Neural cell (in vitro differentiated cells): ENCODE results near the gene ANP32A. TPM values are rescaled to one million over a fixed set of nuclear protein-coding genes. Genes with fewer than 3 reads are reported as not detected.

Experiments
- H2AFZ ChIP-seq: fragments of 200-600, 300-800 bp; sonication (generic), shearing (Covaris generic); 2 replicates; pipeline ENCODE4 v1.6.0; 2014; ENCODE audit warnings: low read depth, mild to moderate bottlenecking, antibody characterized with exemption, low read length, moderate library complexity
- H3F3A ChIP-seq: fragments of 200-600 bp; shearing (Covaris generic); 2 replicates; pipeline ENCODE4 v1.6.1; 2016; ENCODE audit warnings: mild to moderate bottlenecking, moderate library complexity, mixed read lengths, antibody characterized with exemption, low read length; ENCODE audit not compliant: insufficient read depth, poor library complexity, severe bottlenecking
- H3K27ac ChIP-seq: fragments of 200-600, 300-800 bp; sonication (generic), shearing (Covaris generic); 2 replicates; pipeline ENCODE4 v1.5.1; 2014; ENCODE audit warnings: mild to moderate bottlenecking, low read length, moderate library complexity
- H3K27me3 ChIP-seq: fragments of 300-800, 200-600 bp; sonication (generic), shearing (Covaris generic); 2 replicates; pipeline ENCODE4 v1.6.0; 2014; ENCODE audit warnings: mild to moderate bottlenecking, low read depth, low read length, moderate library complexity; ENCODE audit not compliant: insufficient read depth
- H3K36me3 ChIP-seq: fragments of 300-800, 200-600 bp; sonication (generic), shearing (Covaris generic); 2 replicates; pipeline ENCODE4 v1.5.1; 2014; ENCODE audit warnings: mild to moderate bottlenecking, antibody characterized with exemption, low read length, moderate library complexity; ENCODE audit not compliant: insufficient read depth
- H3K4me2 ChIP-seq: fragments of 300-800, 200-600 bp; sonication (generic), shearing (Covaris generic); 2 replicates; pipeline ENCODE4 v1.6.0; 2014; ENCODE audit warnings: mild to moderate bottlenecking, low read length
- H3K4me3 ChIP-seq: fragments of 300-800, 200-600 bp; sonication (generic), shearing (Covaris generic); 2 replicates; pipeline ENCODE4 v1.5.1; 2014; ENCODE audit warnings: mild to moderate bottlenecking, low read length, moderate library complexity
- H3K79me2 ChIP-seq: fragments of 200-600 bp; shearing (Covaris generic); replicated peaks from 2 replicates; pipeline ENCODE4 v1.6.0; 2014; ENCODE audit warnings: mild to moderate bottlenecking, low read length, moderate library complexity; ENCODE audit not compliant: insufficient read depth
- H3K9ac ChIP-seq: fragments of 300-800, 200-600 bp; sonication (generic), shearing (Covaris generic); 2 replicates; pipeline ENCODE4 v1.6.1; 2016; ENCODE audit warnings: mild to moderate bottlenecking, low read length, mixed read lengths
- H3K9me2 ChIP-seq: fragments of 200-600 bp; shearing (Covaris generic); 2 replicates; pipeline ENCODE4 v1.6.1; 2016; ENCODE audit warnings: mild to moderate bottlenecking, low read length, mixed read lengths; ENCODE audit not compliant: insufficient read depth
- H3K9me3 ChIP-seq: fragments of 200-600, 300-800 bp; sonication (generic), shearing (Covaris generic); 2 replicates; pipeline ENCODE4 v1.6.1; 2016; ENCODE audit warnings: mild to moderate bottlenecking, mixed run types, low read length, moderate library complexity, mixed read lengths
- H4K20me1 ChIP-seq: fragments of 200-600 bp; shearing (Covaris generic); 2 replicates; pipeline ENCODE4 v1.6.1; 2016; ENCODE audit warnings: mild to moderate bottlenecking, mixed run types; ENCODE audit not compliant: insufficient read depth
- CTCF ChIP-seq: fragments of 450-650 bp; IDR thresholded peaks from 2 replicates; pipeline ENCODE4 v1.5.1; 2014; ENCODE audit warnings: antibody characterized with exemption, mild to moderate bottlenecking, moderate library complexity; ENCODE audit not compliant: poor library complexity, severe bottlenecking
- EP300 ChIP-seq: fragments of 450-650 bp; conservative IDR thresholded peaks from 2 replicates; pipeline ENCODE4 v1.6.1; 2014; ENCODE audit warnings: antibody characterized with exemption, mild to moderate bottlenecking, moderate library complexity; ENCODE audit not compliant: poor library complexity, severe bottlenecking
- EZH2 ChIP-seq: fragments of 200-600, 300-800 bp; shearing (Covaris generic), sonication (generic); IDR thresholded peaks from 2 replicates; pipeline ENCODE4 v1.6.1; 2014; ENCODE audit warnings: antibody characterized with exemption, low read length, borderline replicate concordance, mild to moderate bottlenecking; ENCODE audit not compliant: insufficient read depth, poor library complexity, severe bottlenecking
- MXI1 ChIP-seq: fragments of 450-650 bp; conservative IDR thresholded peaks from 2 replicates; pipeline ENCODE4 v1.6.1; 2014; ENCODE audit warnings: antibody characterized with exemption, mild to moderate bottlenecking; ENCODE audit not compliant: poor library complexity, severe bottlenecking
- POLR2AphosphoS5 ChIP-seq: IDR thresholded peaks from 2 replicates; pipeline ENCODE4 v1.6.1; 2012
- RAD21 ChIP-seq: fragments of 450-650 bp; conservative IDR thresholded peaks from 2 replicates; pipeline ENCODE4 v1.6.1; 2014; ENCODE audit warnings: antibody characterized with exemption, mild to moderate bottlenecking, moderate library complexity
- REST ChIP-seq: IDR thresholded peaks from 2 replicates; pipeline ENCODE4 v1.6.1; 2012; ENCODE audit warnings: borderline replicate concordance
- SMC3 ChIP-seq: fragments of 450-650 bp; conservative IDR thresholded peaks from 2 replicates; pipeline ENCODE4 v1.6.1; 2014; ENCODE audit warnings: antibody characterized with exemption, mild to moderate bottlenecking, moderate library complexity; ENCODE audit not compliant: poor library complexity
- TAF1 ChIP-seq: IDR thresholded peaks from 2 replicates; pipeline ENCODE4 v1.6.1; 2012; ENCODE audit warnings: low read depth
- polyA plus RNA-seq: library from polyadenylated mRNA; depleted of rRNA; stranded (reverse); fragments of >200 nt; gene quantifications from 2 replicates; pipeline ENCODE4 v1.2.3, GENCODE V29; 2014

The ANP32A gene
- polyA plus RNA-seq, 1 donor from 2014 or later = 190 TPM

GRCh38 chr15:68808091-68808490 is 12.6 kb downstream of the ANP32A start:
- Histone ChIP-seq H3K9me2 (no peaks in the 10 kb centered on the region), H4K20me1 (peaks cover 5% of the 10 kb centered on the region), H3K36me3 (no peaks in the 10 kb centered on the region), H3K27ac (no peak overlapping the region), H3F3A (no peaks in the 10 kb centered on the region), H2AFZ (no peak overlapping the region), H3K9ac (no peak overlapping the region), H3K4me3 (no peak overlapping the region), H3K27me3 (no peaks in the 10 kb centered on the region), H3K4me2 (no peak overlapping the region), H3K79me2 (peaks cover 99% of the 10 kb centered on the region), H3K9me3 (no peaks in the 10 kb centered on the region)
- TF ChIP-seq POLR2AphosphoS5 = no peak
- TF ChIP-seq SMC3 = no peak
- TF ChIP-seq TAF1 = no peak
- no peak for TF ChIP-seq EZH2
- no peak for TF ChIP-seq CTCF
- no peak for TF ChIP-seq EP300
- no peak for TF ChIP-seq MXI1
- TF ChIP-seq RAD21 = no peak
- TF ChIP-seq REST = no peak

GRCh38 chr15:68807249-68807648 is 13.4 kb downstream of the ANP32A start:
- no peaks in the 10 kb centered on the region for H3F3A ChIP-seq
- no peaks in the 10 kb centered on the region for H3K36me3 ChIP-seq
- H3K79me2 ChIP-seq = peaks cover 99% of the 10 kb centered on the region
- H3K9ac ChIP-seq = no peak overlapping the region
- H3K9me2 ChIP-seq = no peaks in the 10 kb centered on the region
- no peaks in the 10 kb centered on the region for H3K9me3 ChIP-seq
- no peak overlapping the region for H3K4me2 ChIP-seq
- H3K4me3 ChIP-seq = no peak overlapping the region
- no peak overlapping the region for H2AFZ ChIP-seq
- H3K27me3 ChIP-seq = no peaks in the 10 kb centered on the region
- TF ChIP-seq EZH2 (no peak), RAD21 (no peak), POLR2AphosphoS5 (no peak)
- H3K27ac ChIP-seq = no peak overlapping the region
- H4K20me1 ChIP-seq = peaks cover 5% of the 10 kb centered on the region
